Memory B cell (primary cell): Measurements from ENCODE around the gene OR1L1.

Source experiments
- ATAC-seq: fragments of 150-1000 bp; cut with Tn5 transposase; 2 replicates; pipeline ENCODE4 v1.10.0; 2021; ENCODE audit warnings: low read depth, mild to moderate bottlenecking, moderate library complexity
- DNase-seq, 2 donors: peaks; one replicate each; pipeline ENCODE4 v3.0.0; 2022; ENCODE audit warnings: low spot score in 2 of 2
- H3K27ac Mint-ChIP-seq: one replicate; pipeline ENCODE4 v1.8.0; 2022; ENCODE audit warnings: mild to moderate bottlenecking, moderate library complexity, mixed read lengths
- H3K27me3 Mint-ChIP-seq: one replicate; pipeline ENCODE4 v1.8.0; 2022; ENCODE audit warnings: mixed read lengths
- H3K36me3 Mint-ChIP-seq: one replicate; pipeline ENCODE4 v1.8.0; 2022; ENCODE audit warnings: mild to moderate bottlenecking, mixed read lengths
- H3K4me1 Mint-ChIP-seq: one replicate; pipeline ENCODE4 v1.8.0; 2022; ENCODE audit warnings: mixed read lengths
- H3K4me3 Mint-ChIP-seq: one replicate; pipeline ENCODE4 v1.8.0; 2022; ENCODE audit warnings: mild to moderate bottlenecking, moderate library complexity, mixed read lengths
- H3K9me3 Mint-ChIP-seq: one replicate; pipeline ENCODE4 v1.8.0; 2022; ENCODE audit warnings: mixed read lengths

Gene OR1L1

GRCh38 chr9:122661416-122661815 is at the start of gene OR1L1:
Gene OR1L1 (plus strand): TSS chr9:122661716. CDS start chr9:122661716, 0 bp downstream.
- H3K27ac Mint-ChIP-seq: no peak within 1 kb of the TSS
- H3K4me3 Mint-ChIP-seq: no peak within 1 kb of the TSS
- no peak for DNase-seq
- H3K9me3 Mint-ChIP-seq: peaks cover 2% of the 10 kb centered on the region
- peaks cover 15% of the 10 kb centered on the region for H3K27me3 Mint-ChIP-seq
- no peaks in the 10 kb centered on the region for H3K4me1 Mint-ChIP-seq
- H3K36me3 Mint-ChIP-seq: no peaks in the 10 kb centered on the region
- ATAC-seq: no peak

GRCh38 chr9:122614362-122614761 is 47.2 kb upstream of the OR1L1 start, which contains the start of gene OR1Q1:
Gene OR1Q1 (plus strand): TSS chr9:122614738. CDS start chr9:122614738, 0 bp downstream.
- no peak within 1 kb of the TSS for H3K4me3 Mint-ChIP-seq
- H3K9me3 Mint-ChIP-seq: peaks cover 3% of the 10 kb centered on the region
- no peak for ATAC-seq

GRCh38 chr9:122619996-122620395 is 41.5 kb upstream of the OR1L1 start:
- Mint-ChIP-seq H3K4me1 (no peaks in the 10 kb centered on the region), H3K27ac (no peak overlapping the region)

More at GRCh38 chr9:122614362-122614761, 47.2 kb upstream of the OR1L1 start, which contains the start of gene OR1Q1:
- Mint-ChIP-seq H3K27ac (no peak within 1 kb of the TSS), H3K27me3 (peaks cover 4% of the 10 kb centered on the region), H3K36me3 (peaks cover 2% of the 10 kb centered on the region), H3K4me1 (no peaks in the 10 kb centered on the region)
- DNase-seq: no peak

GRCh38 chr9:122642226-122642625 is 19.3 kb upstream of the OR1L1 start:
- H3K36me3 Mint-ChIP-seq: peaks cover 9% of the 10 kb centered on the region
- H3K9me3 Mint-ChIP-seq: peaks cover 16% of the 10 kb centered on the region
- H3K27me3 Mint-ChIP-seq: peaks cover 13% of the 10 kb centered on the region
- no peak overlapping the region for H3K4me3 Mint-ChIP-seq
- H3K27ac Mint-ChIP-seq: no peak overlapping the region
- ATAC-seq (no peak), DNase-seq (no peak)
- H3K4me1 Mint-ChIP-seq: no peaks in the 10 kb centered on the region

More at GRCh38 chr9:122619996-122620395, 41.5 kb upstream of the OR1L1 start:
- peaks cover 9% of the 10 kb centered on the region for H3K27me3 Mint-ChIP-seq
- DNase-seq (no peak), ATAC-seq (no peak)
- H3K9me3 Mint-ChIP-seq: peaks cover 3% of the 10 kb centered on the region
- peaks cover 2% of the 10 kb centered on the region for H3K36me3 Mint-ChIP-seq
- H3K4me3 Mint-ChIP-seq: no peak overlapping the region

- Mint-ChIP-seq H3K27me3 (peaks cover 7% of the 10 kb centered on the region), H3K4me1 (no peaks in the 10 kb centered on the region)
- ATAC-seq: no peak
Measured at GRCh38 chr9:122656378-122656777, 5.1 kb upstream of the OR1L1 start.

GRCh38 chr9:122657527-122657926 is 4.0 kb upstream of the OR1L1 start, which contains the start of gene OR1B1:
Gene OR1B1 (minus strand): TSS chr9:122657627.
- DNase-seq (no peak), ATAC-seq (no peak)
- no peaks in the 10 kb centered on the region for H3K4me1 Mint-ChIP-seq
- peaks cover 3% of the 10 kb centered on the region for H3K36me3 Mint-ChIP-seq
- no peak within 1 kb of the TSS for H3K27ac Mint-ChIP-seq
- no peaks in the 10 kb centered on the region for H3K9me3 Mint-ChIP-seq
- peaks cover 15% of the 10 kb centered on the region for H3K27me3 Mint-ChIP-seq
- no peak within 1 kb of the TSS for H3K4me3 Mint-ChIP-seq

More at GRCh38 chr9:122656378-122656777, 5.1 kb upstream of the OR1L1 start:
- H3K36me3 Mint-ChIP-seq: peaks cover 3% of the 10 kb centered on the region
- H3K4me3 Mint-ChIP-seq: no peak overlapping the region
- no peak overlapping the region for H3K27ac Mint-ChIP-seq
- no peak for DNase-seq
- H3K9me3 Mint-ChIP-seq: no peaks in the 10 kb centered on the region

- no peak overlapping the region for H3K4me3 Mint-ChIP-seq
- DNase-seq (no peak), ATAC-seq (no peak)
- peaks cover 11% of the 10 kb centered on the region for H3K9me3 Mint-ChIP-seq
- no peaks in the 10 kb centered on the region for H3K4me1 Mint-ChIP-seq
- H3K36me3 Mint-ChIP-seq: peaks cover 3% of the 10 kb centered on the region
- peaks cover 6% of the 10 kb centered on the region for H3K27me3 Mint-ChIP-seq
- H3K27ac Mint-ChIP-seq: no peak overlapping the region
Measured at GRCh38 chr9:122672481-122672880, 11.0 kb downstream of the OR1L1 start.

GRCh38 chr9:122684851-122685250 is 23.3 kb downstream of the OR1L1 start:
- no peak for ATAC-seq
- Mint-ChIP-seq H3K27ac (no peak overlapping the region), H3K9me3 (peaks cover 9% of the 10 kb centered on the region), H3K36me3 (no peaks in the 10 kb centered on the region), H3K27me3 (peaks cover 8% of the 10 kb centered on the region), H3K4me3 (no peak overlapping the region), H3K4me1 (no peaks in the 10 kb centered on the region)
- DNase-seq: no peak

- Mint-ChIP-seq H3K4me1 (no peaks in the 10 kb centered on the region), H3K27ac (no peak overlapping the region), H3K9me3 (peaks cover 12% of the 10 kb centered on the region), H3K4me3 (no peak overlapping the region), H3K27me3 (peaks cover 2% of the 10 kb centered on the region), H3K36me3 (peaks cover 4% of the 10 kb centered on the region)
- DNase-seq (no peak), ATAC-seq (no peak)
Measured at GRCh38 chr9:122695696-122696095, 34.2 kb downstream of the OR1L1 start.
